HepG2 (cell line): ENCODE data around the gene GTF3C5. TPM values are rescaled to one million over a fixed set of nuclear protein-coding genes. Genes with fewer than 3 reads are reported as not detected.
A peak's percentile ranks its signal among the peaks of the same experiment; 100 is the strongest.

Experiments used
- EEA1 ChIP-seq: sonication (generic); formaldehyde crosslinking; IDR thresholded peaks from 2 replicates; pipeline ENCODE4 v1.5.1; 2020; ENCODE audit warnings: mild to moderate bottlenecking, missing genetic modification reagents, borderline replicate concordance
- MNT ChIP-seq: fragments of 450-650 bp; IDR thresholded peaks from 2 replicates; pipeline ENCODE4 v1.6.1; 2016
- POLR2A ChIP-seq, 2 experiments: IDR thresholded peaks; 2 replicates each; pipeline ENCODE4 v1.6.1; 2011; ENCODE audit warnings: low read depth in 2 of 2, low read length in 2 of 2, mild to moderate bottlenecking in 1 of 2, moderate library complexity in 1 of 2; ENCODE audit not compliant: insufficient read depth in 1 of 2
- ZBTB43 ChIP-seq: sonication (generic); formaldehyde crosslinking; conservative IDR thresholded peaks from 2 replicates; pipeline ENCODE4 v1.4.0; 2020; ENCODE audit warnings: missing genetic modification reagents
- ZGPAT ChIP-seq: IDR thresholded peaks from 2 replicates; pipeline ENCODE4 v1.6.1; 2016; ENCODE audit warnings: mild to moderate bottlenecking
- ZKSCAN5 ChIP-seq: sonication (generic); formaldehyde crosslinking; IDR thresholded peaks from 2 replicates; pipeline ENCODE4 v1.5.1; 2020; ENCODE audit warnings: mild to moderate bottlenecking, missing genetic modification reagents
- ZNF17 ChIP-seq: sonication (generic); formaldehyde crosslinking; IDR thresholded peaks from 2 replicates; pipeline ENCODE4 v1.5.0; 2020; ENCODE audit warnings: mild to moderate bottlenecking, missing genetic modification reagents
- ZNF501 ChIP-seq: sonication (generic); formaldehyde crosslinking; IDR thresholded peaks from 2 replicates; pipeline ENCODE4 v1.5.1; 2020; ENCODE audit warnings: mild to moderate bottlenecking, moderate library complexity, missing genetic modification reagents
- ZNF569 ChIP-seq: sonication (generic); formaldehyde crosslinking; IDR thresholded peaks from 2 replicates; pipeline ENCODE4 v1.5.0; 2020; ENCODE audit warnings: mild to moderate bottlenecking, missing genetic modification reagents, moderate library complexity, borderline replicate concordance
- ZNF670 ChIP-seq: sonication (generic); formaldehyde crosslinking; IDR thresholded peaks from 2 replicates; pipeline ENCODE4 v1.8.0; 2022; ENCODE audit warnings: mild to moderate bottlenecking, missing genetic modification reagents, borderline replicate concordance
- ZNF800 ChIP-seq: sonication (generic); formaldehyde crosslinking; IDR thresholded peaks from 2 replicates; pipeline ENCODE4 v1.4.0; 2020; ENCODE audit warnings: missing genetic modification reagents
- polyA plus RNA-seq, 8 experiments: library from polyadenylated mRNA; depleted of rRNA in 3 of 8; stranded (reverse) in 7 of 8; unstranded in 1 of 8; fragments of >200 nt; fragmentation: Illumina TruSeq in 4 of 8; extraction: Trizol in 4 of 8; gene quantifications; 2 replicates each; pipeline versions ENCODE4 v1.2.1 to v1.2.3, GENCODE V29; 2011 to 2016; ENCODE audit warnings: low read depth in 4 of 8, missing spikeins in 1 of 8, mixed read lengths in 1 of 8; ENCODE audit not compliant: insufficient read depth in 1 of 8
- total RNA-seq, 5 experiments: library from RNA; depleted of rRNA; stranded (reverse); fragments of >200 nt; fragmentation: Illumina TruSeq; extraction: Trizol; gene quantifications; 2 replicates each; pipeline ENCODE4 v1.2.3, GENCODE V29; 2016; ENCODE audit warnings: low read depth in 1 of 5
- TF ChIP-seq, protein P1 (sequence below): sonication (generic); formaldehyde crosslinking; IDR thresholded peaks from 2 replicates; pipeline ENCODE4 v1.4.0; 2020; ENCODE audit warnings: missing genetic modification reagents
- TF ChIP-seq, protein P2 (sequence below): sonication (generic); formaldehyde crosslinking; IDR thresholded peaks from one replicate; pipeline ENCODE4 v1.5.1; 2020; ENCODE audit warnings: mild to moderate bottlenecking, missing genetic modification reagents; ENCODE audit errors: not compliant biosample characterization

GTF3C5 gene
- total and polyA plus RNA-seq, 2 of the 13 experiments (the other 11 are each of a cell fraction or from before 2014, with no cell fraction given), result 66.9 to 92.6 TPM

- no peak for TF ChIP-seq ZNF501 (CRISPR knock-in tag)
- TF ChIP-seq ZNF800 (CRISPR knock-in tag), result peak; percentile 37; the same call in 1 of the 2 replicates
- TF ChIP-seq POLR2A (IDR thresholded peaks at IDR 0.05; ENCODE audit: insufficient read depth in 1 of 2, low read depth in 2 of 2, low read length in 2 of 2), result no peak
- no peak for TF ChIP-seq MNT
- no peak for TF ChIP-seq ZGPAT (CRISPR knock-in tag)
- TF ChIP-seq, protein P1, sequence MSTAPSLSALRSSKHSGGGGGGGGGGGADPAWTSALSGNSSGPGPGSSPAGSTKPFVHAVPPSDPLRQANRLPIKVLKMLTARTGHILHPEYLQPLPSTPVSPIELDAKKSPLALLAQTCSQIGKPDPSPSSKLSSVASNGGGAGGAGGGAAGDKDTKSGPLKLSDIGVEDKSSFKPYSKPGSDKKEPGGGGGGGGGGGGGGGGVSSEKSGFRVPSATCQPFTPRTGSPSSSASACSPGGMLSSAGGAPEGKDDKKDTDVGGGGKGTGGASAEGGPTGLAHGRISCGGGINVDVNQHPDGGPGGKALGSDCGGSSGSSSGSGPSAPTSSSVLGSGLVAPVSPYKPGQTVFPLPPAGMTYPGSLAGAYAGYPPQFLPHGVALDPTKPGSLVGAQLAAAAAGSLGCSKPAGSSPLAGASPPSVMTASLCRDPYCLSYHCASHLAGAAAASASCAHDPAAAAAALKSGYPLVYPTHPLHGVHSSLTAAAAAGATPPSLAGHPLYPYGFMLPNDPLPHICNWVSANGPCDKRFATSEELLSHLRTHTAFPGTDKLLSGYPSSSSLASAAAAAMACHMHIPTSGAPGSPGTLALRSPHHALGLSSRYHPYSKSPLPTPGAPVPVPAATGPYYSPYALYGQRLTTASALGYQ (CRISPR knock-in tag), result no peak
- TF ChIP-seq ZKSCAN5 (CRISPR knock-in tag), result no peak
- no peak for TF ChIP-seq ZNF670 (CRISPR knock-in tag)
- TF ChIP-seq ZNF17, result no peak
- TF ChIP-seq EEA1 (CRISPR knock-in tag), result no peak
- TF ChIP-seq, protein P2, sequence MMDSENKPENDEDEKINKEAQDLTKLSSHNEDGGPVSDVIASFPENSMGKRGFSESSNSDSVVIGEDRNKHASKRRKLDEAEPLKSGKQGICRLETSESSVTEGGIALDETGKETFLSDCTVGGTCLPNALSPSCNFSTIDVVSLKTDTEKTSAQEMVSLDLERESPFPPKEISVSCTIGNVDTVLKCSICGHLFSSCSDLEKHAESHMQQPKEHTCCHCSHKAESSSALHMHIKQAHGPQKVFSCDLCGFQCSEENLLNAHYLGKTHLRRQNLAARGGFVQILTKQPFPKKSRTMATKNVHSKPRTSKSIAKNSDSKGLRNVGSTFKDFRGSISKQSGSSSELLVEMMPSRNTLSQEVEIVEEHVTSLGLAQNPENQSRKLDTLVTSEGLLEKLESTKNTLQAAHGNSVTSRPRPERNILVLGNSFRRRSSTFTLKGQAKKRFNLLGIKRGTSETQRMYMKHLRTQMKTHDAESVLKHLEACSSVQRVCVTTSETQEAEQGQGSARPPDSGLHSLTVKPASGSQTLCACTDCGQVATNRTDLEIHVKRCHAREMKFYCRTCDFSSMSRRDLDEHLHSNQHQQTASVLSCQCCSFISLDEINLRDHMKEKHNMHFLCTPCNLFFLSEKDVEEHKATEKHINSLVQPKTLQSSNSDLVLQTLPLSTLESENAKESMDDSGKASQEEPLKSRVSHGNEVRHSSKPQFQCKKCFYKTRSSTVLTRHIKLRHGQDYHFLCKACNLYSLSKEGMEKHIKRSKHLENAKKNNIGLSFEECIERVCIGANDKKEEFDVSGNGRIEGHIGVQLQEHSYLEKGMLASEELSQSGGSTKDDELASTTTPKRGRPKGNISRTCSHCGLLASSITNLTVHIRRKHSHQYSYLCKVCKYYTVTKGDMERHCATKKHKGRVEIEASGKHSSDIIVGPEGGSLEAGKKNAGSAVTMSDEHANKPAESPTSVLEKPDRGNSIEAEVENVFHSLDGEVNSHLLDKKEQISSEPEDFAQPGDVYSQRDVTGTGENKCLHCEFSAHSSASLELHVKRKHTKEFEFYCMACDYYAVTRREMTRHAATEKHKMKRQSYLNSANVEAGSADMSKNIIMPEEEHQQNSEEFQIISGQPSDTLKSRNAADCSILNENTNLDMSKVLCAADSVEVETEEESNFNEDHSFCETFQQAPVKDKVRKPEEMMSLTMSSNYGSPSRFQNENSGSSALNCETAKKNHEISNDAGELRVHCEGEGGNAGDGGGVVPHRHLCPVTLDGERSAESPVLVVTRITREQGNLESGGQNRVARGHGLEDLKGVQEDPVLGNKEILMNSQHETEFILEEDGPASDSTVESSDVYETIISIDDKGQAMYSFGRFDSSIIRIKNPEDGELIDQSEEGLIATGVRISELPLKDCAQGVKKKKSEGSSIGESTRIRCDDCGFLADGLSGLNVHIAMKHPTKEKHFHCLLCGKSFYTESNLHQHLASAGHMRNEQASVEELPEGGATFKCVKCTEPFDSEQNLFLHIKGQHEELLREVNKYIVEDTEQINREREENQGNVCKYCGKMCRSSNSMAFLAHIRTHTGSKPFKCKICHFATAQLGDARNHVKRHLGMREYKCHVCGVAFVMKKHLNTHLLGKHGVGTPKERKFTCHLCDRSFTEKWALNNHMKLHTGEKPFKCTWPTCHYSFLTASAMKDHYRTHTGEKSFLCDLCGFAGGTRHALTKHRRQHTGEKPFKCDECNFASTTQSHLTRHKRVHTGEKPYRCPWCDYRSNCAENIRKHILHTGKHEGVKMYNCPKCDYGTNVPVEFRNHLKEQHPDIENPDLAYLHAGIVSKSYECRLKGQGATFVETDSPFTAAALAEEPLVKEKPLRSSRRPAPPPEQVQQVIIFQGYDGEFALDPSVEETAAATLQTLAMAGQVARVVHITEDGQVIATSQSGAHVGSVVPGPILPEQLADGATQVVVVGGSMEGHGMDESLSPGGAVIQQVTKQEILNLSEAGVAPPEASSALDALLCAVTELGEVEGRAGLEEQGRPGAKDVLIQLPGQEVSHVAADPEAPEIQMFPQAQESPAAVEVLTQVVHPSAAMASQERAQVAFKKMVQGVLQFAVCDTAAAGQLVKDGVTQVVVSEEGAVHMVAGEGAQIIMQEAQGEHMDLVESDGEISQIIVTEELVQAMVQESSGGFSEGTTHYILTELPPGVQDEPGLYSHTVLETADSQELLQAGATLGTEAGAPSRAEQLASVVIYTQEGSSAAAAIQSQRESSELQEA (CRISPR knock-in tag), result no peak
- no peak for TF ChIP-seq ZNF569 (CRISPR knock-in tag)
- TF ChIP-seq ZBTB43 (CRISPR knock-in tag), result 0 out of 2 replicates have a peak, but pooled peaks have one; percentile 23
These were observed 842 bp upstream of the GTF3C5 start (continued) for GRCh38 chr9:133029994-133030316.
